Tongue (tissue), 2 donors: ENCODE measurements around the gene OSTF1. TPM values are rescaled to one million over a fixed set of nuclear protein-coding genes. Genes with fewer than 3 reads are reported as not detected.
A peak's percentile ranks its signal among the peaks of the same experiment; 100 is the strongest.

ENCODE experiments used
- DNase-seq: peaks from one replicate; pipeline ENCODE4 v3.0.0-alpha.2; 2015
- total RNA-seq: library from RNA; depleted of rRNA; stranded (reverse); fragments of >200 nt; gene quantifications from one replicate; pipeline ENCODE4 v1.2.3, GENCODE V29; 2014

Gene OSTF1
- total RNA-seq, 1 donor from 2014 or later, result 17.8 TPM

GRCh38 chr9:75121914-75122558 is 33.7 kb downstream of the OSTF1 start:
- no peak for DNase-seq

DNA sequence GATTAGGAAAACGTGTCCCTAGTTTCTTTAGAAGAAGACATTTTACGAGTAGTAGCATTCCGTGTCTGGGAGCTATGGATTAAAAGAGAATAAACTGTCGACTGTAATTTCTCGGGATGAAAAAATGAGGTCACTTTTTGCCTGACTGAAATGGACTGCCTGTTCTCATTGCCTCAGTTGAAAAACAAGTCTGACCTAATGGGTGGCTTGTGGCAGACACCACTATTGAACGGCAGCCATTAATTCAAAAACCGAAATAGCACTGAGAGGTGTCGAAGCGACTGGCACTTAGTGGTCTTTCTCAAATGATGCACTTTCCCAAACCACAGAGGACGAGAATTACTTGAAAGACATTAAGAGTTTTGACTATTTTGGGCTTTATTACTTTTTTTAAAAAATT is 35.4 kb downstream of the OSTF1 start:
- DNase-seq, result no peak

- no peak for DNase-seq
Measured at GRCh38 chr9:75128535-75128934, 40.2 kb downstream of the OSTF1 start.

GRCh38 chr9:75130172-75130571 is 41.9 kb downstream of the OSTF1 start:
- DNase-seq, result no peak

DNA sequence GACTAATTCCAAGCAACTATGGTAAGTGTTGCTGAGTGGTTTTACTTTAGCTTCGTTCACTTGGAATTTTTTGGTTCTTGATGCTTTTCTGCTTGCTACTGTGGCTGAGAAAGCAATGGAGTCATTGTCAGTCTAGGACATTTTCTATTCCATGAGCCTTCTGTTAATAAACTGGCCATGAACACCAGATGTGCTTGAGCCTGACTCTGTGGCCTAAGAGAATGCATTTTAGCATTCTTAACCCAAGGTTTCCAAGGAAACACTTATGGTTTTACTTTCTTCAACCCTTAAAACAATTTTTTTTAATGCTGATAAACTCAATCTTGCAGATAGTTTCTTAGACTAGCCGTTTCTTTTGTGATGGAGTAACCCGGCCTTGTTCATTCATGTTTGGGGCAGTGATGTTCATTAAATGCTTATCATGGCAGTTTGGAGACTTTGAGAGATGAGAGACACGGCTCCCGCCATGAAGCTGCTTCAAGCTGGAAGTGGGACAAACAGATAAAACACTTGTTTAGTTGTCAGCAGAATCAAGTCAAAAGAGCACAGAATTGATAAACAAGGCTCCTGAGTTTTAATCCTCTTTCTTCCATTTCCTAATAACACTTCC is 42.4 kb downstream of the OSTF1 start:
- DNase-seq, result no peak

- DNase-seq, result no peak
Measured at GRCh38 chr9:75131700-75132099, 43.4 kb downstream of the OSTF1 start.

- no peak for DNase-seq
Measured at GRCh38 chr9:75132244-75132643, 43.9 kb downstream of the OSTF1 start.

- no peak for DNase-seq
Measured at GRCh38 chr9:75133396-75133795, 45.1 kb downstream of the OSTF1 start.

GRCh38 chr9:75134495-75134894 is 46.2 kb downstream of the OSTF1 start:
- DNase-seq, result no peak

GRCh38 chr9:75138260-75139040 is 50.1 kb downstream of the OSTF1 start:
- no peak for DNase-seq

- no peak for DNase-seq
Measured at GRCh38 chr9:75139201-75139600, 50.9 kb downstream of the OSTF1 start.

GRCh38 chr9:75140261-75140660 is 51.9 kb downstream of the OSTF1 start:
- no peak for DNase-seq

GRCh38 chr9:75142202-75142601 is 53.9 kb downstream of the OSTF1 start:
- DNase-seq, result no peak

GRCh38 chr9:75146229-75146628 is 57.9 kb downstream of the OSTF1 start:
- no peak for DNase-seq

GRCh38 chr9:75147638-75148037 is 59.3 kb downstream of the OSTF1 start:
- DNase-seq, result no peak

- peak; percentile 31 for DNase-seq
Measured at GRCh38 chr9:75148561-75148960, 60.2 kb downstream of the OSTF1 start.

- no peak for DNase-seq
Measured at GRCh38 chr9:75149841-75150241, 61.5 kb downstream of the OSTF1 start.

DNA sequence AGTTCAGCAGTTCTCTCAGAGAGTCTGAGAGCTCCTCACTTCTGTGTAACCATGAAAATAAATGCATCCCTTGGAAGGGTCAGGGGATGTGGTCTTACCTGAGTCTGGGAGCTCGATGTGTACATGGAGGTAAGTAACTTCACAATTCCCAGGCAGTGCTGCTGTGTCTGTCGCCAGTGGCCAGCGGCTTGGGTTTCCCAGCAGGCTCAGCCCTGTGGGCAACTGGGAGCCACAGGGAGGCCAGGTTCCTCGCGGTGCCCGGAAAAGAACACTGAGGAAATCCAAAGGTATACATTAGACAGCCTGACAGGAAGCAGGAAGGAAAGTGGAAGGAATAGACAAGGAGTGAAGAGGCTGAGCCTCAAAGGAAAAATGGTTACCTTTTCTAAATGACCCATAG is 62.2 kb downstream of the OSTF1 start:
- no peak for DNase-seq

GRCh38 chr9:75152416-75152815 is 64.1 kb downstream of the OSTF1 start:
- no peak for DNase-seq

- DNase-seq, result no peak
Measured at GRCh38 chr9:75156858-75157257, 68.5 kb downstream of the OSTF1 start.

- no peak for DNase-seq
Measured at GRCh38 chr9:75161116-75161857, 73.0 kb downstream of the OSTF1 start.

DNA sequence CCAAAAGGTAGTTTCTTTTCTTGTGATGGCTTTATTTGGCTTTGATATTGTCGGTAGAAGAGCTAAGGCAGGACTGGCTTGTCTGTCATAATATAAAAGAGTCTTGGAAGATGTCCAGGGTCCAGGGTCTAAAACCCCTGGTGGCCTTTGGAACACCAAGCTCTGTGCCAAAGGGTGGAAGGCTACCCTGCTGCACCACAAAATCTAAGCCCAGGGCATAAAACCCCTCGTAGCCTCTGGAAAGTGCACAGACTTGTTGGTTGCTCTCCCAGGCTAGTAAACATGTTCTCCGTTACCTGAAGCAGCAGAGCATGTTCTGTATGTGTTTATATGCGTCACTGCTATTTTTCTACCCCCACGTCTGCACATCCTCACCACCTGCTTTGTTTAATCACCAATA is 75.5 kb downstream of the OSTF1 start:
- DNase-seq, result no peak

GRCh38 chr9:75164573-75164972 is 76.3 kb downstream of the OSTF1 start:
- no peak for DNase-seq
